ENCODE data around the gene SERTAD2. TPM values are rescaled to one million over a fixed set of nuclear protein-coding genes. Genes with fewer than 3 reads are reported as not detected.

SERTAD2 gene
- total RNA-seq, 1 donor from 2014 or later = 20.3 TPM

DNA sequence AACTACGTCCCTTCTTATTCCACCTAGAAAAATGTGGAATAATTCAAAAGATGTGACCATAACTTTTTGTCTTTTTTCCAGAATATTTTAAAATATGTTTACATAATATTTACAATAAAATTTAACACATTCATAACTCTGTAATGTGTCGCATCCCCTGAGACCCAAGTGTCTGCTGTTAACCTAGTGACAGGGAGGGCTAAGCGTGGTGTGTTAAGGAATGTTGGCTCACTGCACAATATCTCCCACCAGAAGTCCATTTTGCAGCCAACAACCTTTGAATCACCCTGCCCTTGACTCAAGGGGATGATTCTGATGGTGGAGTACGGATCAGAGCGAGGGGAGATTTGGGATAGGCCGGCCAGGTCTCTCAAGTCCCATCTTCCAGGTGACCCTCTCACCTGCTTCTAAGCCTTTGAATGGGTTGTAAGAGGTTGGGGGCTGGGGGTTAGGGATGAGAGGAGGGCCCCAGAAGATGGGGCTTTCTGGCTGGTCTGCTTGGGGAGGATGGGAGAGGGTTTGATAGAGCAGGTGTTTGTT lies 43.3 kb downstream of the SERTAD2 start:
- Mint-ChIP-seq H3K4me3 (ENCODE audit: unreplicated experiment) (no peak overlapping the region), H3K9me3 (ENCODE audit: low read depth) (peaks cover 2% of the 10 kb centered on the region), H3K36me3 (ENCODE audit: low read depth) (no peaks in the 10 kb centered on the region), H3K4me1 (ENCODE audit: low read depth) (peaks cover 16% of the 10 kb centered on the region), H3K27ac (ENCODE audit: unreplicated experiment) (no peak overlapping the region), H3K27me3 (ENCODE audit: low read depth) (no peaks in the 10 kb centered on the region)
- no peak for DNase-seq (ENCODE audit: low spot score)
- TF ChIP-seq, protein P1, sequence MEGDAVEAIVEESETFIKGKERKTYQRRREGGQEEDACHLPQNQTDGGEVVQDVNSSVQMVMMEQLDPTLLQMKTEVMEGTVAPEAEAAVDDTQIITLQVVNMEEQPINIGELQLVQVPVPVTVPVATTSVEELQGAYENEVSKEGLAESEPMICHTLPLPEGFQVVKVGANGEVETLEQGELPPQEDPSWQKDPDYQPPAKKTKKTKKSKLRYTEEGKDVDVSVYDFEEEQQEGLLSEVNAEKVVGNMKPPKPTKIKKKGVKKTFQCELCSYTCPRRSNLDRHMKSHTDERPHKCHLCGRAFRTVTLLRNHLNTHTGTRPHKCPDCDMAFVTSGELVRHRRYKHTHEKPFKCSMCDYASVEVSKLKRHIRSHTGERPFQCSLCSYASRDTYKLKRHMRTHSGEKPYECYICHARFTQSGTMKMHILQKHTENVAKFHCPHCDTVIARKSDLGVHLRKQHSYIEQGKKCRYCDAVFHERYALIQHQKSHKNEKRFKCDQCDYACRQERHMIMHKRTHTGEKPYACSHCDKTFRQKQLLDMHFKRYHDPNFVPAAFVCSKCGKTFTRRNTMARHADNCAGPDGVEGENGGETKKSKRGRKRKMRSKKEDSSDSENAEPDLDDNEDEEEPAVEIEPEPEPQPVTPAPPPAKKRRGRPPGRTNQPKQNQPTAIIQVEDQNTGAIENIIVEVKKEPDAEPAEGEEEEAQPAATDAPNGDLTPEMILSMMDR (IDR thresholded peaks at IDR 0.05) = no peak

DNA sequence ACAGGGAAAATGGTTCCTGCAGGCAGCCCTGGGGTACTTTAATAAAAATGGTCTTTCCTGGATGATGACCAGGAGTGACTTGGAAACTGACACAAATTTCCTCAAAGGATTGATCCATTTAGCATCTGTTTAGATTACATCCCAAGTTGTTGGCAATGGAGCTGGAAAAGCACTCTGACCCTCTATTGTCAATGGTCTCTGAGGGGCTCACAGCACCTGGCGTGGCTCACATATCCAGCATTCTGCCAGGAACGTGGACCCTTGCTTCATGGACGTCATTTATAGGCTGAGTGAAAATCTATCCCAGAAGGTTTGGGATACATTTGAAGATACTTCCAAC lies 43.8 kb downstream of the SERTAD2 start:
- peaks cover 2% of the 10 kb centered on the region for H3K9me3 Mint-ChIP-seq (ENCODE audit: low read depth)
- no peak overlapping the region for H3K27ac Mint-ChIP-seq (ENCODE audit: unreplicated experiment)
- no peaks in the 10 kb centered on the region for H3K27me3 Mint-ChIP-seq (ENCODE audit: low read depth)
- TF ChIP-seq, protein P1 (IDR thresholded peaks at IDR 0.05) = no peak
- no peak for DNase-seq (ENCODE audit: low spot score)
- H3K4me1 Mint-ChIP-seq (ENCODE audit: low read depth) = peaks cover 21% of the 10 kb centered on the region
- H3K4me3 Mint-ChIP-seq (ENCODE audit: unreplicated experiment) = peak overlapping the region; percentile 58
- no peaks in the 10 kb centered on the region for H3K36me3 Mint-ChIP-seq (ENCODE audit: low read depth)

DNA sequence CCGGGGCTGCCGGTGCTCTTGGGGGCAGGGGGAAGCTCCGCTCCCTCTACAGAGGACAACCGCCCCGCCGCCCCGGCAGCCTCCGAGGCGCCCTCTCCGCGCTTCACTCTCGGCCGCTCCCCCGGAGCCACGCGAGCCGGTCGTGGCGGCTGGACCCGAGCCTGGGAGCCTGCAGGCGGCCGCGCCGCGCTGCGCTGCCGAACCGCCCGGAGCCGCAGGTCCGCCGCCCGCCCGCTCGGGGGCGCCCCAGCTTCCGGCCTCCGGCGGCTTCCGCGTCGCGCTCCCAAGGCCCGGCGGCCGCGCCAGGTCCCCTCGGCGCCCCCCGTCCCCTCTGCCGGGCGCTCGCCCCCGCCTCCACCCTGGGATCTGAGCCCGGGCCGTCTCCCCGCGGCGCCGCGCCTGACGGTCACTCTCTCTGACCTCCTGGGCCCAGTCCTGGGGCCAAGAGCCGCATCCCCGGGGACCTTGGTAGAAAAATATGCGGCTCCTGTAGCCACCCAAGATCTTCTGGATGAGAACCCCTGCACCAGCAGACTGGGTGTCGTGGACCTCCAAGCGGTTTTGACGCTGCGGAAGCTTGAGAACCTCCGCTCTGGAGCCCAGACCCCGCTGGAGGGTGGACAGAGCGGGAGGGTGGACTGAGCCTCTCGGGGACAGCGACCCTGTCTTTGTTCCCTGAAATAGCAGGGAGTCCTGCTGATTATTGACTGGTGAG lies 44.3 kb downstream of the SERTAD2 start:
- Mint-ChIP-seq H3K36me3 (ENCODE audit: low read depth) (no peaks in the 10 kb centered on the region), H3K27ac (ENCODE audit: unreplicated experiment) (no peak overlapping the region)

DNA sequence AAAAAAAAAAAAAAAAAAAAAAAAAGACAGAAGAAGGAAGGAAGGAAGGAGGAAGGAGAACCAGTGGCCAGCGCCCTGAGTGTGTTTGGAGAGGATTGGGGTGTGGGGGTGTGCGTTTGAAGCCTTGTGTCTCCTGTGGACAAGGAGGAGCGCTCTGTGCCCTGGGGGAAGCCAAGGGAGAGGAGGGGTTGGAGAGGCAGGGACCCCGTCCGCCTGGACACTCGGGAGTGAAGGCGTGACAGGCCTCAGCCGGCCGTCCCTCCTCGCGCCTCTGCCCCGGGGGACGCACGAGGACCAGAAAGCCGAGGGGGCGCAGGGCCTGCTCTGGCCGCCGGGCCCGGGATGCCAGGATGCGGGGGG lies 44.9 kb downstream of the SERTAD2 start:
- peaks cover 25% of the 10 kb centered on the region for H3K4me1 Mint-ChIP-seq (ENCODE audit: low read depth)
- TF ChIP-seq, protein P1 (IDR thresholded peaks at IDR 0.05) = no peak
- H3K9me3 Mint-ChIP-seq (ENCODE audit: low read depth) = peaks cover 12% of the 10 kb centered on the region
- H3K4me3 Mint-ChIP-seq (ENCODE audit: unreplicated experiment) = peak overlapping the region; percentile 56
- no peaks in the 10 kb centered on the region for H3K27me3 Mint-ChIP-seq (ENCODE audit: low read depth)
- no peaks in the 10 kb centered on the region for H3K36me3 Mint-ChIP-seq (ENCODE audit: low read depth)
- peak overlapping the region; percentile 59 for H3K27ac Mint-ChIP-seq (ENCODE audit: unreplicated experiment)
- no peak for DNase-seq (ENCODE audit: low spot score)

More for the DNA sequence above, 44.3 kb downstream of the SERTAD2 start:
- DNase-seq (ENCODE audit: low spot score) = no peak
- Mint-ChIP-seq H3K4me3 (ENCODE audit: unreplicated experiment) (peak overlapping the region; percentile 58), H3K27me3 (ENCODE audit: low read depth) (no peaks in the 10 kb centered on the region), H3K9me3 (ENCODE audit: low read depth) (peaks cover 7% of the 10 kb centered on the region), H3K4me1 (ENCODE audit: low read depth) (peaks cover 25% of the 10 kb centered on the region)
- TF ChIP-seq, protein P1 (IDR thresholded peaks at IDR 0.05) = peak; percentile 72

DNA sequence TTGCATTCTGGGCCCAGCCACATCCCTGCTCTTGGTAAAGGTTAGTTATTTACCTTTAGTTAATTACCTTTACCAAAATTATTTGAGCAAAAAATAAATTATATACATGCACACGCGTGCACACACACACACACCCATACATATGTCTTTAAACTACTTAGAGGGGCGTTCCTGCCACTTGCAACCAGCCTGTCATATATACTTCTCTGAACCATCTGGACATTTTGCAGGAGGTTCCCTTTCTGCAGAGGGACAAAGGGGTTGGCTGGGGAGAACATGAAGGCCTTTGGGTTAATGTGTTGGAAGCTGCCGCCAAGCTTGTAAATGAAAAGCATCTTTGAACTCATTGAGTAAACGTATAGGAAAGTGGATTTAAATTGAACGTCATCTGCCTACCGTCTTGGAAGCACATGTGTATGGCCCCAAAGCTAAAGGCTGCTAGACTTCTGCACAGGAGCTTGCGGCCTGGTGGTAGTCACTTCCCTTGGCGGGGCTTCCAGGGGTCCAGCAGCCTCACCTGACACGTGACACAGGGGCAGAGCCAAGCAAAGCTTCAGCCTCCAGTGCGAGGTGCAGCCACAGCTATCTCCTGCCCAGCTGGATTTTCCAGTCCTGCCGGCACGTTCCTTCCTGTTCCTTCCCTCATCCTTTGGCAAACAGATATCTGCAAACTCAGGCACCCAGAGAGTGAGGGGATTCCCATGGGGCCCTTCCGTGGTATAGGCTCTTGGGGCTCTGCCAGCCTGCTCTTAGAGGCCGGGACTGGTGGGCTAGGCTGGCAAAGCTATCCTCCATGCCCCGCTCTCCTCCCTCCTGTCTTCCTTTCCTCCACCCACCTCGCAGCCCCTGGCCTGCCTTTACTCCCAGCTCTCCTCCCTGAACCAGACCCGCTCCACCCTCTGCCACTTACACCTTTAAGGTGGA lies 46.1 kb downstream of the SERTAD2 start:
- Mint-ChIP-seq H3K27me3 (ENCODE audit: low read depth) (no peaks in the 10 kb centered on the region), H3K4me3 (ENCODE audit: unreplicated experiment) (no peak overlapping the region), H3K27ac (ENCODE audit: unreplicated experiment) (no peak overlapping the region), H3K36me3 (ENCODE audit: low read depth) (no peaks in the 10 kb centered on the region), H3K4me1 (ENCODE audit: low read depth) (peaks cover 14% of the 10 kb centered on the region), H3K9me3 (ENCODE audit: low read depth) (peaks cover 11% of the 10 kb centered on the region)
- no peak for DNase-seq (ENCODE audit: low spot score)
- TF ChIP-seq, protein P1 (IDR thresholded peaks at IDR 0.05) = no peak
